SK-N-SH (cell line): ENCODE results near the gene S100A4.

Experiments used
- CHD2 ChIP-seq: fragments of 150-350 bp; IDR thresholded peaks from 2 replicates; pipeline ENCODE4 v1.6.1; 2018; ENCODE audit warnings: low read length; ENCODE audit not compliant: partially characterized antibody
- EZH2phosphoT487 ChIP-seq: fragments of 200-600 bp; sonication (generic); IDR thresholded peaks from 2 replicates; pipeline ENCODE4 v1.6.1; 2017; ENCODE audit warnings: low read depth, mixed run types, mild to moderate bottlenecking, antibody characterized with exemption, moderate library complexity, borderline replicate concordance
- FOXJ3 ChIP-seq: sonication (generic); formaldehyde crosslinking; IDR thresholded peaks from 2 replicates; pipeline ENCODE4 v1.5.1; 2020; ENCODE audit warnings: mild to moderate bottlenecking, missing genetic modification reagents
- MXI1 ChIP-seq: IDR thresholded peaks from 2 replicates; pipeline ENCODE4 v1.6.1; 2012; ENCODE audit warnings: mild to moderate bottlenecking, low read depth, low read length, improper control_type of control experiment
- RAD21 ChIP-seq: IDR thresholded peaks from 2 replicates; pipeline ENCODE4 v1.6.1; 2012; ENCODE audit warnings: mild to moderate bottlenecking, low read length
- TF ChIP-seq, protein P1 (sequence below): fragments of 200-600 bp; sonication (generic); IDR thresholded peaks from 2 replicates; pipeline ENCODE4 v1.6.1; 2017; ENCODE audit warnings: antibody characterized with exemption, mild to moderate bottlenecking, moderate library complexity
- TF ChIP-seq, protein P2 (sequence below): IDR thresholded peaks from 2 replicates; pipeline ENCODE4 v1.6.1; 2012; ENCODE audit warnings: mild to moderate bottlenecking, low read depth, low read length, moderate library complexity

DNA sequence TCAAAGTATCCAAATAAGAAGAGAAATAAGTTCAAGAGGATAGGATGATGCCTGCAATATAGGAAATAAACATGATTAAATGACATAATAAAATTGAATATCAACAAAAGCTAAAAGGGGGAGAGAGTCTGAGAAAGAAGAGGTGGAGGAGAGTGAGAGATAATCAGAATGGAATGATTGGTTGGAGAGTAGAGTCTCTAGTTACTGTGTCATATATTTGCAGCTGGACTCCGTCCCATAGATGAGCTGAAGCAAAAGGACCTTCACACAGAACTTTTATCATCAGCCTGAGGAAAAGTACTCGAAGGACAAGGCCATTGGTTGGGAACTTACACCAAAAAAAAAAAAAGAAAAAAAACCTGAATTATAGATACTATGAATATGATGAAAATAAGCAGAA lies 42.9 kb upstream of the S100A4 start:
- no peak for TF ChIP-seq CHD2
- TF ChIP-seq EZH2phosphoT487, result no peak
- TF ChIP-seq, protein P1, sequence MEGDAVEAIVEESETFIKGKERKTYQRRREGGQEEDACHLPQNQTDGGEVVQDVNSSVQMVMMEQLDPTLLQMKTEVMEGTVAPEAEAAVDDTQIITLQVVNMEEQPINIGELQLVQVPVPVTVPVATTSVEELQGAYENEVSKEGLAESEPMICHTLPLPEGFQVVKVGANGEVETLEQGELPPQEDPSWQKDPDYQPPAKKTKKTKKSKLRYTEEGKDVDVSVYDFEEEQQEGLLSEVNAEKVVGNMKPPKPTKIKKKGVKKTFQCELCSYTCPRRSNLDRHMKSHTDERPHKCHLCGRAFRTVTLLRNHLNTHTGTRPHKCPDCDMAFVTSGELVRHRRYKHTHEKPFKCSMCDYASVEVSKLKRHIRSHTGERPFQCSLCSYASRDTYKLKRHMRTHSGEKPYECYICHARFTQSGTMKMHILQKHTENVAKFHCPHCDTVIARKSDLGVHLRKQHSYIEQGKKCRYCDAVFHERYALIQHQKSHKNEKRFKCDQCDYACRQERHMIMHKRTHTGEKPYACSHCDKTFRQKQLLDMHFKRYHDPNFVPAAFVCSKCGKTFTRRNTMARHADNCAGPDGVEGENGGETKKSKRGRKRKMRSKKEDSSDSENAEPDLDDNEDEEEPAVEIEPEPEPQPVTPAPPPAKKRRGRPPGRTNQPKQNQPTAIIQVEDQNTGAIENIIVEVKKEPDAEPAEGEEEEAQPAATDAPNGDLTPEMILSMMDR, result no peak
- no peak for TF ChIP-seq RAD21
- no peak for TF ChIP-seq MXI1
- TF ChIP-seq, protein P2, sequence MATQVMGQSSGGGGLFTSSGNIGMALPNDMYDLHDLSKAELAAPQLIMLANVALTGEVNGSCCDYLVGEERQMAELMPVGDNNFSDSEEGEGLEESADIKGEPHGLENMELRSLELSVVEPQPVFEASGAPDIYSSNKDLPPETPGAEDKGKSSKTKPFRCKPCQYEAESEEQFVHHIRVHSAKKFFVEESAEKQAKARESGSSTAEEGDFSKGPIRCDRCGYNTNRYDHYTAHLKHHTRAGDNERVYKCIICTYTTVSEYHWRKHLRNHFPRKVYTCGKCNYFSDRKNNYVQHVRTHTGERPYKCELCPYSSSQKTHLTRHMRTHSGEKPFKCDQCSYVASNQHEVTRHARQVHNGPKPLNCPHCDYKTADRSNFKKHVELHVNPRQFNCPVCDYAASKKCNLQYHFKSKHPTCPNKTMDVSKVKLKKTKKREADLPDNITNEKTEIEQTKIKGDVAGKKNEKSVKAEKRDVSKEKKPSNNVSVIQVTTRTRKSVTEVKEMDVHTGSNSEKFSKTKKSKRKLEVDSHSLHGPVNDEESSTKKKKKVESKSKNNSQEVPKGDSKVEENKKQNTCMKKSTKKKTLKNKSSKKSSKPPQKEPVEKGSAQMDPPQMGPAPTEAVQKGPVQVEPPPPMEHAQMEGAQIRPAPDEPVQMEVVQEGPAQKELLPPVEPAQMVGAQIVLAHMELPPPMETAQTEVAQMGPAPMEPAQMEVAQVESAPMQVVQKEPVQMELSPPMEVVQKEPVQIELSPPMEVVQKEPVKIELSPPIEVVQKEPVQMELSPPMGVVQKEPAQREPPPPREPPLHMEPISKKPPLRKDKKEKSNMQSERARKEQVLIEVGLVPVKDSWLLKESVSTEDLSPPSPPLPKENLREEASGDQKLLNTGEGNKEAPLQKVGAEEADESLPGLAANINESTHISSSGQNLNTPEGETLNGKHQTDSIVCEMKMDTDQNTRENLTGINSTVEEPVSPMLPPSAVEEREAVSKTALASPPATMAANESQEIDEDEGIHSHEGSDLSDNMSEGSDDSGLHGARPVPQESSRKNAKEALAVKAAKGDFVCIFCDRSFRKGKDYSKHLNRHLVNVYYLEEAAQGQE, result no peak
- no peak for TF ChIP-seq FOXJ3 (CRISPR knock-in tag)
